SK-N-SH (cell line): ENCODE results near the gene GLDC. TPM values are rescaled to one million over a fixed set of nuclear protein-coding genes. Genes with fewer than 3 reads are reported as not detected.

ENCODE experiments used
- CTCF ChIA-PET: fragments of 300-600, 350-600 bp; formaldehyde crosslinking; extraction: SDS; loops from one replicate; lab custom pipeline; 2021; lab: Yijun Ruan, JAX
- POLR2A ChIA-PET: fragments of 350-600 bp; sonication (Branson Sonifier 250); formaldehyde crosslinking; extraction: SDS; loops from one replicate; lab custom pipeline; 2020; ENCODE audit warnings: antibody characterized with exemption, inconsistent platforms; lab: Yijun Ruan, JAX
- DNase-seq: peaks from one replicate; pipeline ENCODE4 v3.0.0; 2012
- H2AFZ ChIP-seq: fragments of 200-600 bp; sonication (generic); 2 replicates; pipeline ENCODE4 v1.8.1; 2016; ENCODE audit warnings: antibody characterized with exemption, mild to moderate bottlenecking, low read depth
- H3F3A ChIP-seq: fragments of 200-600 bp; sonication (generic); replicated peaks from 2 replicates; pipeline ENCODE3; 2016; ENCODE audit warnings: antibody characterized with exemption, mild to moderate bottlenecking; ENCODE audit not compliant: insufficient read depth
- H3K27ac ChIP-seq, 2 experiments: fragments of 200-500 bp in 1 of 2; fragments of 200-600 bp in 1 of 2; sonication (Bioruptor generic) in 1 of 2; sonication (generic), shearing (Covaris generic) in 1 of 2; 2 replicates each; pipeline versions ENCODE4 v1.5.1 to v1.6.1; 2014 to 2016; ENCODE audit warnings: low read depth in 2 of 2, inconsistent platforms in 1 of 2, low read length in 1 of 2, mild to moderate bottlenecking in 1 of 2, mixed read lengths in 1 of 2
- H3K27me3 ChIP-seq: fragments of 200-600 bp; sonication (generic), shearing (Covaris generic); 2 replicates; pipeline ENCODE4 v1.6.1; 2016; ENCODE audit warnings: mixed run types; ENCODE audit not compliant: insufficient read depth
- H3K36me3 ChIP-seq, 2 experiments: fragments of 200-500 bp in 1 of 2; fragments of 200-600 bp in 1 of 2; sonication (Bioruptor generic) in 1 of 2; sonication (generic) in 1 of 2; replicated peaks in 1 of 2; 2 replicates each; pipeline versions ENCODE3 to v1.5.1; 2014 to 2016; ENCODE audit warnings: low read length in 1 of 2, mild to moderate bottlenecking in 1 of 2; ENCODE audit not compliant: insufficient read depth in 2 of 2, control insufficient read depth in 1 of 2
- H3K4me1 ChIP-seq, 2 experiments: fragments of 200-500 bp in 1 of 2; fragments of 200-600 bp in 1 of 2; sonication (Bioruptor generic) in 1 of 2; sonication (generic), shearing (Covaris generic) in 1 of 2; 2 replicates each; pipeline versions ENCODE4 v1.5.1 to v1.6.1; 2014 to 2016; ENCODE audit warnings: low read depth in 1 of 2, low read length in 1 of 2, mixed run types in 1 of 2; ENCODE audit not compliant: insufficient read depth in 2 of 2, control insufficient read depth in 1 of 2
- H3K4me2 ChIP-seq: fragments of 200-600 bp; sonication (generic), shearing (Covaris generic); 2 replicates; pipeline ENCODE4 v1.6.1; 2017; ENCODE audit warnings: mixed run types
- H3K4me3 ChIP-seq, 2 experiments: fragments of 200-500 bp in 1 of 2; fragments of 200-600 bp in 1 of 2; sonication (Bioruptor generic) in 1 of 2; sonication (generic), shearing (Covaris generic) in 1 of 2; 2 replicates each; pipeline versions ENCODE4 v1.5.1 to v1.8.1; 2014 to 2016; ENCODE audit warnings: low read depth in 2 of 2, inconsistent platforms in 1 of 2, low read length in 1 of 2, mild to moderate bottlenecking in 1 of 2, mixed read lengths in 1 of 2, moderate library complexity in 1 of 2
- H3K79me2 ChIP-seq: fragments of 200-600 bp; sonication (generic); 2 replicates; pipeline ENCODE4 v1.8.1; 2017; ENCODE audit warnings: mild to moderate bottlenecking; ENCODE audit not compliant: insufficient read depth
- H3K9ac ChIP-seq: fragments of 200-600 bp; sonication (generic); 2 replicates; pipeline ENCODE4 v1.6.1; 2017; ENCODE audit warnings: mixed run types
- H3K9me2 ChIP-seq: fragments of 200-600 bp; sonication (generic); 2 replicates; pipeline ENCODE4 v1.6.1; 2017; ENCODE audit warnings: mixed run types
- H3K9me3 ChIP-seq: fragments of 200-600 bp; sonication (generic); 2 replicates; pipeline ENCODE4 v1.6.1; 2017; ENCODE audit warnings: mixed run types, mild to moderate bottlenecking, moderate library complexity
- H4K20me1 ChIP-seq: fragments of 200-600 bp; sonication (generic); 2 replicates; pipeline ENCODE4 v1.6.1; 2017; ENCODE audit warnings: mild to moderate bottlenecking, mixed run types; ENCODE audit not compliant: insufficient read depth
- CHD2 ChIP-seq: fragments of 150-350 bp; IDR thresholded peaks from 2 replicates; pipeline ENCODE4 v1.6.1; 2018; ENCODE audit warnings: low read length; ENCODE audit not compliant: partially characterized antibody
- FOSL2 ChIP-seq: IDR thresholded peaks from 2 replicates; pipeline ENCODE4 v1.4.0; 2012; ENCODE audit warnings: low read depth, mild to moderate bottlenecking, moderate library complexity, borderline replicate concordance
- GABPA ChIP-seq: IDR thresholded peaks from 2 replicates; pipeline ENCODE4 v1.4.0; 2012; ENCODE audit warnings: low read depth, mild to moderate bottlenecking
- MEF2A ChIP-seq: IDR thresholded peaks from 2 replicates; pipeline ENCODE4 v1.4.0; 2012; ENCODE audit warnings: low read depth, borderline replicate concordance
- PBX3 ChIP-seq: IDR thresholded peaks from 2 replicates; pipeline ENCODE4; 2012
- SIN3A ChIP-seq: IDR thresholded peaks from 2 replicates; pipeline ENCODE4 v1.6.1; 2012; ENCODE audit warnings: low read depth, mild to moderate bottlenecking, low read length, moderate library complexity, borderline replicate concordance
- YY1 ChIP-seq: IDR thresholded peaks from 2 replicates; pipeline ENCODE4 v1.4.0; 2012; ENCODE audit warnings: low read depth, mild to moderate bottlenecking
- WGBS: methylation state at CpG from one replicate; pipeline ENCODE4 v1.1.6; 2017; ENCODE audit warnings: low lambda C conversion rate; 5-methylcytosine and 5-hydroxymethylcytosine counted together
- polyA plus RNA-seq, 3 experiments: library from polyadenylated mRNA; depleted of rRNA; stranded (reverse); fragments of >200 nt; gene quantifications; 2 replicates each; pipeline ENCODE4 v1.2.3, GENCODE V29; 2012

GLDC gene
- polyA plus RNA-seq, 1 of the 3 experiments (the other 2 are of a cell fraction) = 4.1 TPM

DNA sequence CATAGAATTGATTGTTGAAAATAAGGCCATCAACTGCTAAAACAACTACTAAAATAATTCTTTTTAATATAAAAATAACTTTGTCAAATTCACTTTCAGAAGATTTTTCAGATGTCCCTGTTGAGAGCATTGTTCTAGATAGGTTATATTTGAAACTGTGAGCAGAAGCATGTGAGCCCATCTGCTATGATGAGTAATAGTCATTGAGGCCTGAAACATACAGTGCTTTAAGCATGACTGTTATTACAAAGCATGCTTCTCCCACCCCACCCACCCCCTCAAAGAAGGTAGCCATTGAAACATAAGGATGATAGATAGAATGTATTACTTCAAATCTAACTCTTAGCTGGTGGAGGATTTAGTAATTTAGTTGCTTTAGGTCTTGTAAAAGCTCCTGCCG lies 146.5 kb downstream of the GLDC start:
- Histone ChIP-seq H3K4me1 (peaks cover 0 to 10% of the 10 kb centered on the region in 2 experiments; a peak in 2 of 4 replicates), H3K27ac (peak overlapping the region in 1 of 2 experiments; percentile 48; a peak in 2 of 4 replicates), H3K9ac (no peak overlapping the region), H2AFZ (no peak overlapping the region), H3F3A (peaks cover 12% of the 10 kb centered on the region), H3K79me2 (peaks cover 24% of the 10 kb centered on the region; the same call in 1 of the 2 replicates), H4K20me1 (no peaks in the 10 kb centered on the region), H3K36me3 (peaks cover 60 to 78% of the 10 kb centered on the region in 2 experiments), H3K9me2 (no peaks in the 10 kb centered on the region), H3K4me3 (no peak overlapping the region), H3K27me3 (no peaks in the 10 kb centered on the region), H3K4me2 (0 out of 2 replicates have a peak overlapping the region, but pooled peaks have one; percentile 14), H3K9me3 (no peaks in the 10 kb centered on the region)
- CTCF ChIA-PET = interaction anchor here (1.4 kb wide), 1 partner anchor 85 kb away, joined by 3 read pairs; no protein-coding TSS in a partner anchor
- WGBS = 84% methylated on average over 1 of the region's 1 CpG
- POLR2A ChIA-PET = no interaction called here
- DNase-seq = no peak
- TF ChIP-seq YY1 (no peak), FOSL2 (peak; percentile 8; the same call in 1 of the 2 replicates)

- Histone ChIP-seq H3F3A (peaks cover 10% of the 10 kb centered on the region), H4K20me1 (no peaks in the 10 kb centered on the region), H3K4me2 (no peak overlapping the region), H3K9me2 (no peaks in the 10 kb centered on the region), H3K9me3 (no peaks in the 10 kb centered on the region), H3K4me1 (peaks cover 0 to 10% of the 10 kb centered on the region in 2 experiments; a peak in 2 of 4 replicates), H2AFZ (no peak overlapping the region), H3K79me2 (peaks cover 52% of the 10 kb centered on the region), H3K9ac (no peak overlapping the region), H3K36me3 (peaks cover 45 to 76% of the 10 kb centered on the region in 2 experiments), H3K27ac (no peak overlapping the region), H3K27me3 (no peaks in the 10 kb centered on the region), H3K4me3 (no peak overlapping the region)
- ChIA-PET POLR2A (no interaction called here), CTCF (interaction anchor here (1.1 to 1.4 kb wide), 2 partner anchors 86 to 104 kb away, joined by 3 read pairs; no protein-coding TSS in a partner anchor)
- no peak for TF ChIP-seq GABPA
- DNase-seq = no peak
- WGBS = 95% methylated on average over 1 of the region's 1 CpG
These were observed 150.1 kb downstream of the GLDC start for GRCh38 chr9:6495466-6495865.

- peaks cover 12% of the 10 kb centered on the region for H3F3A ChIP-seq
- no peak overlapping the region for H3K4me2 ChIP-seq
- H3K9me2 ChIP-seq = no peaks in the 10 kb centered on the region
- CTCF ChIA-PET = interaction anchor here (0.6 kb wide), 1 partner anchor 1246 kb away, joined by 3 read pairs; no protein-coding TSS in a partner anchor
- no peaks in the 10 kb centered on the region for H3K27me3 ChIP-seq
- WGBS = 100% methylated on average over 2 of the region's 2 CpGs
- TF ChIP-seq FOSL2 (no peak), PBX3 (no peak), CHD2 (no peak), SIN3A (no peak), MEF2A (no peak)
- no peak overlapping the region for H3K9ac ChIP-seq
- no peak overlapping the region for H3K4me3 ChIP-seq
- no peak overlapping the region for H2AFZ ChIP-seq
- H3K27ac ChIP-seq = no peak overlapping the region
- POLR2A ChIA-PET = no interaction called here
- no peaks in the 10 kb centered on the region for H3K9me3 ChIP-seq
- no peaks in the 10 kb centered on the region; a peak in 1 of 4 replicates for H3K4me1 ChIP-seq
- H4K20me1 ChIP-seq = no peaks in the 10 kb centered on the region
- peaks cover 32 to 84% of the 10 kb centered on the region in 2 experiments for H3K36me3 ChIP-seq
- no peak for DNase-seq
- peaks cover 69% of the 10 kb centered on the region for H3K79me2 ChIP-seq
These were observed 154.7 kb downstream of the GLDC start for GRCh38 chr9:6490863-6491262.
